HG03439 (cell line): ENCODE data around the gene NEAT1.
"Not testable (repeated sequence)": the region's sequence is repeated elsewhere in the genome, so short reads cannot be mapped to it uniquely, and the experiment has no call there.

Source experiments
- ATAC-seq: cut with Tn5 transposase; IDR thresholded peaks from one replicate; pipeline ENCODE4 v1.9.1; 2021; ENCODE audit warnings: mild to moderate bottlenecking, moderate library complexity; ENCODE audit not compliant: unreplicated experiment

The NEAT1 gene

GRCh38 chr11:65404638-65405339 is 17.8 kb upstream of the NEAT1 start:
- no peak for ATAC-seq

- no peak for ATAC-seq
These were observed 11.5 kb upstream of the NEAT1 start for GRCh38 chr11:65410936-65411680.

GRCh38 chr11:65411681-65412070 is 10.9 kb upstream of the NEAT1 start:
- ATAC-seq, result no peak

- ATAC-seq, result no peak
These were observed 10.1 kb upstream of the NEAT1 start for GRCh38 chr11:65412271-65413076.

GRCh38 chr11:65413077-65413664 is 9.4 kb upstream of the NEAT1 start:
- ATAC-seq, result not testable (repeated sequence)

- ATAC-seq, result no peak
These were observed 7.7 kb upstream of the NEAT1 start for GRCh38 chr11:65414776-65415498.

GRCh38 chr11:65415499-65416340 is 6.9 kb upstream of the NEAT1 start:
- ATAC-seq, result no peak

GRCh38 chr11:65416341-65416824 is 6.2 kb upstream of the NEAT1 start:
- peak; percentile 27 for ATAC-seq

GRCh38 chr11:65416841-65417701 is 5.5 kb upstream of the NEAT1 start:
- ATAC-seq, result no peak

- no peak for ATAC-seq
These were observed 4.7 kb upstream of the NEAT1 start for GRCh38 chr11:65417702-65418430.

- ATAC-seq, result no peak
These were observed 4.2 kb upstream of the NEAT1 start for GRCh38 chr11:65418431-65418680.

GRCh38 chr11:65418681-65419459 is 3.7 kb upstream of the NEAT1 start:
- peak; percentile 25 for ATAC-seq

- ATAC-seq, result no peak
These were observed 3.2 kb upstream of the NEAT1 start for GRCh38 chr11:65419460-65419771.

GRCh38 chr11:65419772-65420481 is 2.7 kb upstream of the NEAT1 start:
- no peak for ATAC-seq

GRCh38 chr11:65420506-65420905 is 2.1 kb upstream of the NEAT1 start:
- no peak for ATAC-seq

- no peak for ATAC-seq
These were observed 1.4 kb upstream of the NEAT1 start for GRCh38 chr11:65420979-65421793.
